AG09319 (cell line): ENCODE measurements around the gene ANKS6.

Experiments
- DNase-seq: peaks from one replicate; pipeline ENCODE4 v3.0.0-alpha.2; 2010; ENCODE audit warnings: low read depth; ENCODE audit errors: extremely low read depth
- CTCF ChIP-seq: IDR thresholded peaks from 2 replicates; pipeline ENCODE4 v1.5.1; 2011; ENCODE audit warnings: low read depth, mild to moderate bottlenecking, inconsistent platforms, low read length, moderate library complexity

Gene ANKS6

GRCh38 chr9:98836206-98836605 is 39.9 kb upstream of the ANKS6 start:
- no peak for TF ChIP-seq CTCF
- no peak for DNase-seq

GRCh38 chr9:98834386-98834785 is 38.0 kb upstream of the ANKS6 start:
- no peak for DNase-seq
- no peak for TF ChIP-seq CTCF

GRCh38 chr9:98833090-98833956 is 37.0 kb upstream of the ANKS6 start:
- no peak for TF ChIP-seq CTCF

GRCh38 chr9:98832768-98833089 is 36.4 kb upstream of the ANKS6 start:
- TF ChIP-seq CTCF = no peak
- DNase-seq = no peak

More at GRCh38 chr9:98833090-98833956, 37.0 kb upstream of the ANKS6 start:
- no peak for DNase-seq

GRCh38 chr9:98831696-98832095 is 35.3 kb upstream of the ANKS6 start:
- TF ChIP-seq CTCF = no peak
- no peak for DNase-seq

GRCh38 chr9:98830554-98830953 is 34.2 kb upstream of the ANKS6 start:
- DNase-seq = no peak
- TF ChIP-seq CTCF = no peak

GRCh38 chr9:98829766-98830165 is 33.4 kb upstream of the ANKS6 start:
- TF ChIP-seq CTCF = no peak
- DNase-seq = no peak
